Nucleus accumbens (tissue), 56 donors: ENCODE results near the gene NFYC.
A peak's percentile ranks its signal among the peaks of the same experiment; 100 is the strongest.

Experiments
- DNase-seq, 56 donors: peaks; one replicate each; lab custom pipeline; 2025; lab: John Stamatoyannopoulos, UW

The NFYC gene

GRCh38 chr1:40691538-40692428 lies at the start of gene NFYC:
NFYC (plus strand) TSS chr1:40691704; CDS start chr1:40738844, 47,140 bp downstream.
- DNase-seq: peak; percentile 40 to 97 (median 92)

GRCh38 chr1:40645118-40645680 lies 46.3 kb upstream of the NFYC start:
- no peak for DNase-seq

DNA sequence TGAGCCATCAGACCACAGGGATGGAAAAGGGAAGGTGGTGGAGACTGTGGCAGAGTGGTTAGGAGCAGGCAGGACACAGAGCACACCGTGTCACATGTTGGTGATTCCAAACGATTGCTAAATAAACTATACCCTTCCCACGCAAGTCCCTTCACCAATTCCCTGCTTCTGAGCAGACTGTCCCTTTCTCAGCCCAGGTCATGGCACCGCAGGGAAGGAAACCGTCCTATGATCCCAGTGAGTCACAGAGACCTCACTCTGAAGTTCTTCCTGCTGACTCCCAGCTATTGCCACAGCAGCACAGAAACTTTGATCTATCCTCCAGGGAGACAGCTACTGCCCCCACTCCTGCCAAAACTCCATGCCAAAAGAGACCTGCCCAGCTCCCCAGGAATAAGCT lies 45.2 kb upstream of the NFYC start:
- DNase-seq: no peak

DNA sequence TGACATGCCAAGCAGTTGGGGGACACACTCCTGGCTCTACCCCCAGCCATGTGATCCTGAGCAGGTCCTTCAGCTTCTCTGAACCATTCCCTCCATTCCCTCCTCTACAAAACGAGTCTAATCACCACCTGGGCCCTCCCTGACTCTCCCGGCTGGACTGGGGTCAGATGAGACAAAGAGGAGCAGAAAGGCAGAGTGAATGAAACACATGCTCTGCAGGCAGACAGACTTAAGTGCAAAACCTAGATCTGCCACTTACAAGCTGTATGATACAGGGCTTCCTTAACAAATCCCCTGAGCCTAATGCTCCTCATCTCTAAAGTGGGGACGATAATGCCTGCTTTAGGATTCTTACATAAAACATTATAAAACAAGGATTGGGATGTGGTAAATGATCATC lies 43.3 kb upstream of the NFYC start:
- DNase-seq: no peak

- DNase-seq: peak in 16 of 56 donors; percentile 14 to 64 (median 34)
These were observed 42.4 kb upstream of the NFYC start for GRCh38 chr1:40648928-40649591.

DNA sequence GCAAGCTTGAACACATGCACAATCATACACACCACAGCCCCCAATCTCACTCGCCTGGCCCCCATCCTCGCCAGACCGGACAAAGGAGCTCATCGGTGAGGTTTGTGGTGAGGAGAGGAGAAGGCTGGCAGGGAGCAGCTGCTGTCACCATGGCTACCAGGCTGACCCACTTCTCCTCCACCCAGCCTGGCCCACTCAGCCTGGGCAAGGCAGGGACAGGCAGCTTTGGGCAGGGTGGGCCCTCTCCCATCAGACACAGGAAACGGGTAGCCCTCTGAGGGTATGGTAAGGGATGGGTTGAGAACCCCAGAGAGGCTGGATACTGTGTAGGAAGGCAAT lies 41.9 kb upstream of the NFYC start:
- DNase-seq: no peak

DNA sequence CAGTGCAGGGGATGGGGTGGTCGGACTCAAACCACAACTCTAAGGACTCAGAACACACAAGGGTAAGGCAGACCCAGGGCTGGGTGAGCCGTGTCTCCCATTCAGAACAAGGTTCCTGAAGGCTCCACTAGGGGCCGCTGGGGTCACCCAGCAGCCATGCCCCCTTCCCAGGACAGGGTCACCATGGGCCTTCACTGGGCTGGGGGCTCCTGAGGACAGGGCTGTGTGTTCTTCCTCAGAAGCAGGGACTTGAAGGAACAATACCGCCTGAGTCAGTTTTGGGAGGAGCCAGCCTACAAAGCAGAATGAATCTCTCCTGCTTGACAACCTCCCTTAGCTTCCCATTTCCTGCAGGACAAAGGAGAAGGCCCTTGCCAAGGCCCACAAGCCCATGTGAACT lies 41.4 kb upstream of the NFYC start:
- DNase-seq: no peak

DNA sequence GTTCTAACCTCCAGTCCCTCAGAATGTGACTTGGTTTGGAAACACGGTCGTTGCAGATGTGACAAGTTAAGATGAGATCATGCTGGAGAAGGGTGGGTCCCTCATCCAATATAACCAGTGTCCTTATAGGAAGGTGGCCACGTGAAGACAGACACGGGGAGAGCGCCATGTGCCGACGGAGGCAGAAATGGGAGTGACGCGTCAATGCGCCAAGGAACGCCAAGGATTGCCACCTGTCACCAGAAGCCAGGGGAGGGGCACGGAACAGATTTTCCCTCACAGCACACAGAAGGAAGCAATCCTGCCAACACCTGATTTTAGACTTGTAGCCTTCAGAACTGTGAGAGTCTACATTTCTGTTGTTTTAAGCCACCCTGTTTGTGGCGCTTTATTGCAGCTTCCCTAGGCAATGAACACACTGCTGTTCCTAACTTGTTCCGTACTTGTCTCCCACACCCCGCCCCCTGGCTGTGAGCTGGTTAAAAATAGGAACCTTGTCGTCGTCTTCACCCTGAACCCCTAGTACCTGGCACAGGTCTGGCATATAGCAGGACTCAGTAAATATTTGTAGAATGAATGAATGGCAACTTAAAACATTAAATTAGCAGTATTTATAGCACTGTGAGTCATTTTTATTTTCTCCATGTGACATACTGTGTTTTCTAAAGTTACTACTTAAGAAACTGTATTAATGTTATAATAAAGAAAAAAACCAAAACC lies 40.2 kb upstream of the NFYC start:
- DNase-seq: peak in 33 of 56 donors; percentile 8 to 77 (median 49)

DNA sequence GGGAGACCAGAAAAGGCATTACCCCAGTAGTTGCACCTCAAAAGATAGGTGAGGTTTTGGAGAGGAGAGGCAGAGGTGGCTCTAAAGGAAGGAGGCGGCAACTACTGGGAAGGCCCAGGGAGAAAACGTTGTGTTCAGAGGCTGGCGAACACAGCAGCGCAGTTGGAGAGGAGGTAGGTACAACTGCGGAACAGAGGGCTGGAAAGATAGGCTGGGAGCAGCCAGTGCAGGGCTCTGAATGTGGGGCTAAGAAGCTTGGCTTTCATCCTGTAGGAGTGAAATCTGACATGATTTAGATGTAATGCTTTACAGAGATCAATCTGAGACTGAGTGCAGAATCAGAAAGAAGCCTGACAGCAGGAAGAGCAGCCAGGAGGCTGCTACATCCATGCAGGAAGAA lies 39.0 kb upstream of the NFYC start:
- DNase-seq: peak in 9 of 56 donors; percentile 5 to 55 (median 27)

DNA sequence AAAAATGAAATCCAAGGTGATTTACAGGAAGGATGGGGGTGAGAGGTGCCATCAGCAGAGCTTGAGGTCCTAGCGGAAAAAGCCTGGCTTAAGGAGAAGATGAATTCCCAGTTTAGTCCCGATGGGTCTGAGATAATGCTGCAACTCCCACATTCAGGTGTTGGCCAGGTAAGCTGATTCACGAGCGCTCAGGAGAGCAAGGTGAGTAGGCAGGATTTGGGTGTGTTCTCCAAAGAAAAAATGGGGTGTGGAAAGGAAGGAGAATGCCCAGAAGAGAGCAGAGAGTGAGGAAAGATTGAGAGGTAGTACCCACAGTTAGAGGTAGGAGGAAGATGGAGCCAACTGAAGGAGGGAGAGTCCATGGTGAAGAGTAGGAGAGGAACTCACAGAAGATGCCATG lies 38.5 kb upstream of the NFYC start:
- no peak for DNase-seq

- peak in 2 of 56 donors; percentile 32 to 38 for DNase-seq
These were observed 37.5 kb upstream of the NFYC start for GRCh38 chr1:40653851-40654537.

GRCh38 chr1:40657046-40657445 lies 34.5 kb upstream of the NFYC start:
- DNase-seq: no peak

DNA sequence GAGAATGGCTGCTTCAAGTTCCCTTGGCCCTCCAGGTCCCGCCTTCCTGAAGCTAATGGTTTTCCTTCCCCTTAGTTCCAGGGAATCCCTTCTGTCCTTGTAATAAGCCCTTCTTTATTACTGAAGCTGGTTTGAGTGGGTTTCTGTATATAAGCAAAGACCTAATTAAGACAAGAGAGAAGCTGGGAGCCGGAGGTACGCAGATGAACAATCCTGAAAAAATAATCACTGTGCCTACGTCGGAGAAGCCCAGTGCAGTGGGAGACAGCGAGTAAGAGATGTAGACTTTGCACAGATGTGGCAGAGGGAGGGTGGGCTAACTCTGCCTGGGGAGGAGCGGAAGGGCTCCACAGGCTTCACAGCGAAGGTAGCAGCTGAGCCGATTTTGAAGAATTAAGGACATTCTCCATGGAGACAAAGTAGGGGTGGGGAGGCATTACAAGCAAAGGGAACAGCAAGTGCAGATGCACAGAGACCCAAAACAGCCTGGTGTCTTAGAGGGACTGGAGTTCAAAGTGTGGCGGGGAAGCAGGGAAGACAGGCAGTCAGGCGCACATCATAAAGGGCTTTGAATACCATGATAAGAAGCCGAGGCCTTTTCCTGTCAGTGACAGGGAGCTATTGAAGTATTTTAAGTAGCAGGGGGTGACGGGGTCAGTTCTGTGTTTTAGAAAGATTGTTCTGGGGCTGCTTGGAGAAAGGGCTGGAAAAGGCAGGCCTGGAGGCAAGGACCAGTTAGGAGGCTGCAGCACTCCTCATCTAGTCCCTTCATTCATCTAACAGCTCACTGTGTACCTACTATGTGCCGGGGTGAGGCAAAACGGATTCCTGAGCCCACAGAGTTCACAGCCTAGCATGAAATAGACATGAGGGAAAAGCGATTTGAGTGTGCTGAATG lies 32.5 kb upstream of the NFYC start:
- no peak for DNase-seq

GRCh38 chr1:40659649-40659947 lies 31.9 kb upstream of the NFYC start:
- DNase-seq: no peak

- no peak for DNase-seq
These were observed 29.8 kb upstream of the NFYC start for GRCh38 chr1:40661678-40662077.

- DNase-seq: no peak
These were observed 29.4 kb upstream of the NFYC start for GRCh38 chr1:40662151-40662550.

GRCh38 chr1:40662864-40663263 lies 28.6 kb upstream of the NFYC start:
- DNase-seq: no peak

DNA sequence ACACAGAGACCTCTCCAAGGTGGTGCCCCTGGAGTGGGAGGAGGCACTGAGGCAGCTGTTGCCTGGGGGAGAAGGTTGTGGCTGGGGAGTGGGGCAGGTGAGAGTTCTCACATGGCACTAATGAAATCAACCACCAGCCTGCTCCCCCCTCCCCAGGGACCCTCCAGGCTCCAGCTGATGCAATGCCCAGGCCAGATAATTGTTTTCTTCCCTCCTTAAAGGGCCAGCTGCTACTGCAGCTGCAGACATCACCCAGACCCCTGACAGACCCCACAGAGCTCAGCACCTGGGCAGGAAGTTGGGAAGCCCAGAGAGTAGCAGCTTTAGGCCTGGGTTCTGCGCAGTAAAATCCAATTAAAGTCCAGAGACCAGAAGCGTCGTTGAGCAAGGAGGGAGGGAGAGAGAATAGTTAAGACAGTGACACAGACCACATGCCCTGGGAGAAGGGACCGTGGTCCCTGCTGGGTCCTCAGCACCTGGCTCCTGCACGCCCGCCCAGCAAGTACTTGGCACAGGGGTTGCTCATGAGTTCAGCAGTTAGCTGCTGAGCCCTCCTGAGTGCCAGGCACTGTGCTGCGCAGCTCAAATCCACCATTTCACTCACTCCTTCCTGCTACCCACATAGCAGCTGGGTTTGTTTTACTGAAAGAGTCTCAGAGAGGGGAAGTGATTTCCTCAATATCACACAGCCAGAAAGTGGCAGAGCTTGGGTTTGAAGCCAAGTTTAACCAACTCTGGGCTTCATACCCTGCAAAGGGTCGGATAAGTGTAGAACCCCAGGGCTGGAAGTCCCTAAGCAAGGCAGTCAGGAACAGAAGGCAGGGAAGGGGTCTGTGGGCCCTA lies 28.0 kb upstream of the NFYC start:
- no peak for DNase-seq

- DNase-seq: no peak
These were observed 27.4 kb upstream of the NFYC start for GRCh38 chr1:40664167-40664537.
